ENCODE measurements around the gene SOCS1. TPM values are rescaled to one million over a fixed set of nuclear protein-coding genes. Genes with fewer than 3 reads are reported as not detected.
A peak's percentile ranks its signal among the peaks of the same experiment; 100 is the strongest.

The SOCS1 gene
- total RNA-seq, 2 experiments from 2014 or later = 23.4 to 47.1 TPM

GRCh38 chr16:11264155-11264832, 8.3 kb upstream of the SOCS1 start:
- Histone ChIP-seq H3K4me1 (ENCODE audit: insufficient read depth, low read length, poor library complexity, severe bottlenecking) (peaks cover 19% of the 10 kb centered on the region), H3K36me3 (ENCODE audit: insufficient read depth, low read length) (no peaks in the 10 kb centered on the region), H3K9me2 (ENCODE audit: insufficient read depth, low read length) (no peaks in the 10 kb centered on the region), H3K4me2 (ENCODE audit: low read length) (peak overlapping the region; percentile 43), H3K79me2 (ENCODE audit: insufficient read depth, low read depth, low read length) (no peaks in the 10 kb centered on the region), H3K4me3 (ENCODE audit: low read depth, low read length, poor library complexity, severe bottlenecking) (no peak overlapping the region), H4K20me1 (ENCODE audit: insufficient read depth, low read length) (no peaks in the 10 kb centered on the region), H2AFZ (ENCODE audit: low read length) (peak overlapping the region; percentile 84), H3K27ac (ENCODE audit: low read depth, low read length, poor library complexity, severe bottlenecking) (peak overlapping the region; percentile 3), H3K9me3 (ENCODE audit: low read length) (no peaks in the 10 kb centered on the region)
- intact Hi-C loops (cut with micrococcal nuclease; ENCODE audit: unreplicated experiment) = no loop called here
- TF ChIP-seq EZH2phosphoT487 (IDR thresholded peaks at IDR 0.05; ENCODE audit: borderline replicate concordance, low read depth, low read length) = no peak
- TF ChIP-seq, protein P1, sequence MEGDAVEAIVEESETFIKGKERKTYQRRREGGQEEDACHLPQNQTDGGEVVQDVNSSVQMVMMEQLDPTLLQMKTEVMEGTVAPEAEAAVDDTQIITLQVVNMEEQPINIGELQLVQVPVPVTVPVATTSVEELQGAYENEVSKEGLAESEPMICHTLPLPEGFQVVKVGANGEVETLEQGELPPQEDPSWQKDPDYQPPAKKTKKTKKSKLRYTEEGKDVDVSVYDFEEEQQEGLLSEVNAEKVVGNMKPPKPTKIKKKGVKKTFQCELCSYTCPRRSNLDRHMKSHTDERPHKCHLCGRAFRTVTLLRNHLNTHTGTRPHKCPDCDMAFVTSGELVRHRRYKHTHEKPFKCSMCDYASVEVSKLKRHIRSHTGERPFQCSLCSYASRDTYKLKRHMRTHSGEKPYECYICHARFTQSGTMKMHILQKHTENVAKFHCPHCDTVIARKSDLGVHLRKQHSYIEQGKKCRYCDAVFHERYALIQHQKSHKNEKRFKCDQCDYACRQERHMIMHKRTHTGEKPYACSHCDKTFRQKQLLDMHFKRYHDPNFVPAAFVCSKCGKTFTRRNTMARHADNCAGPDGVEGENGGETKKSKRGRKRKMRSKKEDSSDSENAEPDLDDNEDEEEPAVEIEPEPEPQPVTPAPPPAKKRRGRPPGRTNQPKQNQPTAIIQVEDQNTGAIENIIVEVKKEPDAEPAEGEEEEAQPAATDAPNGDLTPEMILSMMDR (conservative IDR thresholded peaks at IDR 0.05; ENCODE audit: low read length) = no peak
- ChIA-PET POLR2A (interaction anchor here (0.6 kb wide), 2 partner anchors 31 to 106 kb away, joined by 3 to 4 read pairs; no protein-coding TSS in a partner anchor), CTCF (ENCODE audit: unreplicated experiment) (no interaction called here)
- DNase-seq (ENCODE audit: low spot score) = peak; percentile 39
- BruUV-seq (replicated peaks) = no TSS peak

GRCh38 chr16:11263737-11264136, 7.7 kb upstream of the SOCS1 start:
- no peaks in the 10 kb centered on the region for H3K79me2 ChIP-seq (ENCODE audit: insufficient read depth, low read depth, low read length)
- no peaks in the 10 kb centered on the region for H3K36me3 ChIP-seq (ENCODE audit: insufficient read depth, low read length)
- TF ChIP-seq, protein P1 (conservative IDR thresholded peaks at IDR 0.05; ENCODE audit: low read length) = no peak
- no peak for TF ChIP-seq EZH2phosphoT487 (IDR thresholded peaks at IDR 0.05; ENCODE audit: borderline replicate concordance, low read depth, low read length)
- H3K4me2 ChIP-seq (ENCODE audit: low read length) = peak overlapping the region; percentile 43
- BruUV-seq (replicated peaks) = no TSS peak
- H3K9me3 ChIP-seq (ENCODE audit: low read length) = no peaks in the 10 kb centered on the region
- peak overlapping the region; percentile 84 for H2AFZ ChIP-seq (ENCODE audit: low read length)
- ChIA-PET CTCF (ENCODE audit: unreplicated experiment) (no interaction called here), POLR2A (interaction anchor here (0.6 kb wide), 2 partner anchors 31 to 107 kb away, joined by 3 to 4 read pairs; no protein-coding TSS in a partner anchor)
- peaks cover 25% of the 10 kb centered on the region for H3K4me1 ChIP-seq (ENCODE audit: insufficient read depth, low read length, poor library complexity, severe bottlenecking)
- H4K20me1 ChIP-seq (ENCODE audit: insufficient read depth, low read length) = no peaks in the 10 kb centered on the region
- no peaks in the 10 kb centered on the region for H3K9me2 ChIP-seq (ENCODE audit: insufficient read depth, low read length)
- intact Hi-C loops (cut with micrococcal nuclease; ENCODE audit: unreplicated experiment) = no loop called here
- peak overlapping the region; percentile 3 for H3K27ac ChIP-seq (ENCODE audit: low read depth, low read length, poor library complexity, severe bottlenecking)
- no peak overlapping the region for H3K4me3 ChIP-seq (ENCODE audit: low read depth, low read length, poor library complexity, severe bottlenecking)
- no peak for DNase-seq (ENCODE audit: low spot score)

GRCh38 chr16:11262915-11263314, 6.9 kb upstream of the SOCS1 start:
- Histone ChIP-seq H3K9me3 (ENCODE audit: low read length) (no peaks in the 10 kb centered on the region), H3K4me2 (ENCODE audit: low read length) (no peak overlapping the region), H3K9me2 (ENCODE audit: insufficient read depth, low read length) (no peaks in the 10 kb centered on the region), H3K79me2 (ENCODE audit: insufficient read depth, low read depth, low read length) (no peaks in the 10 kb centered on the region), H3K36me3 (ENCODE audit: insufficient read depth, low read length) (no peaks in the 10 kb centered on the region), H2AFZ (ENCODE audit: low read length) (no peak overlapping the region), H4K20me1 (ENCODE audit: insufficient read depth, low read length) (no peaks in the 10 kb centered on the region), H3K4me3 (ENCODE audit: low read depth, low read length, poor library complexity, severe bottlenecking) (no peak overlapping the region), H3K27ac (ENCODE audit: low read depth, low read length, poor library complexity, severe bottlenecking) (no peak overlapping the region), H3K4me1 (ENCODE audit: insufficient read depth, low read length, poor library complexity, severe bottlenecking) (peaks cover 33% of the 10 kb centered on the region)
- no peak for DNase-seq (ENCODE audit: low spot score)
- CTCF ChIA-PET (ENCODE audit: unreplicated experiment) = no interaction called here
- no peak for TF ChIP-seq EZH2phosphoT487 (IDR thresholded peaks at IDR 0.05; ENCODE audit: borderline replicate concordance, low read depth, low read length)
- TF ChIP-seq, protein P1 (conservative IDR thresholded peaks at IDR 0.05; ENCODE audit: low read length) = no peak
- POLR2A ChIA-PET = no interaction called here
- intact Hi-C loops (cut with micrococcal nuclease; ENCODE audit: unreplicated experiment) = no loop called here
- no TSS peak for BruUV-seq (replicated peaks)

Measured in OCI-LY7 (cell line).